GM21528 (cell line): ENCODE measurements around the gene IFIT1B.
"Not testable (repeated sequence)": the region's sequence is repeated elsewhere in the genome, so short reads cannot be mapped to it uniquely, and the experiment has no call there.

Experiments
- ATAC-seq: cut with Tn5 transposase; IDR thresholded peaks from one replicate; pipeline ENCODE4 v1.9.1; 2021; ENCODE audit warnings: mild to moderate bottlenecking, moderate library complexity; ENCODE audit not compliant: unreplicated experiment, low FRiP score

The IFIT1B gene

GRCh38 chr10:89407792-89408191, 29.9 kb downstream of the IFIT1B start:
- ATAC-seq: not testable (repeated sequence)

DNA sequence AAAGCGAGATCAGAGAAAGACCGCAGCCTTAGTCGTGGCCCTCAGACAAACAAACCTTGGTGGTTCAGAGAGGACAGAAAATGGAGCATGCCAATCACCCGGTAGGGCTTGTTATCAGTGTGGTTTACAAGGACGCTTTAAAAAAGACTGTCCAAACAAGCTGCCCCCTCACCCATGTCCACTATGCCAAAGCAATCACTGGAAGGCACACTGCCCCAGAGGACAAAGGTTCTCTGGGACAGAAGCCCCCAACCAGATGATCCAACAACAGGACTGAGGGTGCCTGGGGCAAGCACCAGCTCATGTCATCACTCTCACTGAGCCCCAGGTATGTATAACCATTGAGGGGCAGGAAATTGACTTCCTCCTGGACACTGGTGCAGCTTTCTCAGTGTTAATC, 31.4 kb downstream of the IFIT1B start:
- not testable (repeated sequence) for ATAC-seq

GRCh38 chr10:89410551-89410950, 32.7 kb downstream of the IFIT1B start:
- not testable (repeated sequence) for ATAC-seq

DNA sequence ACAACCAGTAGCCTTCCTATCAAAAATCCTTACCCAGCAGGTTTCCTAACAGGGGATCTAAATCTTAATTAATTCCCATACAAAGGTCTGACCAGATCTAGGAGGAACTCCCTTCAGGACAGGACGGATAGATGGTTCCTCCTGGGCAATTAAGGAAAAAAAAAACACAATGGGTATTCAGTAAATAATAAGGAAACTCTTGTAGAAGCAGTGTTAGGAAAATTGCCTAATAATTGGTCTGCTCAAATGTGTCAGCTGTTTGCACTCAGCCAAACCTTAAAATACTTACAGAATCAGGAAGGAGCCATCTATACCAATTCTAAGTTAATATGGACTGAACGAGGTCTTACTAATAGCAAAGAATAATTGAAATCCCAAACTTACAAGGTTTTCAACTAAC, 33.3 kb downstream of the IFIT1B start:
- ATAC-seq: not testable (repeated sequence)

- ATAC-seq: not testable (repeated sequence)
Measured at GRCh38 chr10:89412276-89412675, 34.4 kb downstream of the IFIT1B start.

DNA sequence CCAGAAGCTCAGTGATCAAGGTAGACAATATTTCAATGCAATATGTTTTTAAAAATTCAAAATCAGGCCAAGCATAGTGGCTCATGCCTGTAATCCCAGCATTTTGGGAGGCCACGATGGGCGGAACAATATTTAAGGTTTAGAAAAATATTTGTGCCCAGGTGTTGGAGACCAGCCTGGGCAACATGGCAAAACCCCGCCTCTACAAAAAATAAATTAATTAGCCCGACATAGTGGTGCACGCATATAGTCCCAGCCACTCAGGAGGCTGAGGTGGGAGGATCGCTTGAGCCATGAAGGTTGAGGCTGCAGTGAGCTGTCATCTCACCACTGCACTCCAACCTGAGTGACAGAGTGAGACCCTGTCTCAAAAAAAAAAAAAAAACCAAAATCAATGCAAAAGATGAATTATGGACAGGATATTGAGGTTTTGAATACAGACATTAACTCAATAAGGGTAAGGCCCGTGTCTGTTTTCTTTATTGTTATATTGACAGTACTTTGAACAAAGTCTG, 35.6 kb downstream of the IFIT1B start:
- ATAC-seq: no peak

- peak; percentile 77 for ATAC-seq
Measured at GRCh38 chr10:89414146-89414878, 36.5 kb downstream of the IFIT1B start, which contains the start of gene IFIT5. IFIT5 (plus strand) TSS chr10:89414568; CDS start chr10:89414799, 231 bp downstream.

- ATAC-seq: peak; percentile 41
Measured at GRCh38 chr10:89414879-89415821, 37.3 kb downstream of the IFIT1B start.

GRCh38 chr10:89416465-89416864, 38.6 kb downstream of the IFIT1B start:
- ATAC-seq: no peak

DNA sequence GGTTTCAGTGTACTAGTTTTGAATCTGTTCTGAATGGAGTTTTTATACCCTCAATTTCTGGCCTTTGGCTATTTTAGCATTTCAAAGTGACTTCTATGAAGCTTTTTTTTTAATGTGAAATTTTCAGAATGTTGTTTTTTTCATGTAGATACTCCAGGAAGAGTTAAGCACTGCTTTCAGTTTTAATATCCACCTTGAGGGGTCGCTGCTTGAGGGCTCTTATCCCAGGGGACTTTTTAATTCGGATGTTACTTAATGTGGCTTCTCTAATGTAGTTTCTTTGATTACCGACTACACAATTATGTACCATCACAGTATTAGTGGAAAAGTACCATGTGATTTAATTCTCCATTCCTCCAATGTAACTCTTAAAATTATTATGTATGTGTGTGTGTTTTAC, 41.7 kb downstream of the IFIT1B start:
- ATAC-seq: no peak

DNA sequence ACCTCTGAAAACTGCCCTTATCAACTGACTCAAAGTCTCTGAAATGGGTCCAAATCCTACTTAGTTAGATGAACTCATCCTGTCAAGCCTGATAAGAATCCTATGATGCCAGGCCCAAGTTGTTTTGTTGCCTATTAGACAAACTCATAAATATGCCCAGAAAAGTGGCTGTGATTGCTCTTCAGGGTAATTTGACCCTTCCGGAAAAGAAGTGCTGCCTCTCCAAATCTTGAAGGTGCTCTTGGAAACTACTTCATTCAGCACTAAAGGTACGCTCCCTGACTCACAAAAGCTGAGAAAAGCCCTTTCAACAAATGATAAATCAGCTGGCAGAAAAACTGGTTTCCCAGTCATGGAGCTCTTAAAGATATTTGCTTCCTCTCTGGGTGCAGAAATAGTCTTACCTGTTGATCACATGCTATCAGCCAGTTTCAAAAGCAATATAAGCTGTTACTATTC, 43.2 kb downstream of the IFIT1B start:
- no peak for ATAC-seq

DNA sequence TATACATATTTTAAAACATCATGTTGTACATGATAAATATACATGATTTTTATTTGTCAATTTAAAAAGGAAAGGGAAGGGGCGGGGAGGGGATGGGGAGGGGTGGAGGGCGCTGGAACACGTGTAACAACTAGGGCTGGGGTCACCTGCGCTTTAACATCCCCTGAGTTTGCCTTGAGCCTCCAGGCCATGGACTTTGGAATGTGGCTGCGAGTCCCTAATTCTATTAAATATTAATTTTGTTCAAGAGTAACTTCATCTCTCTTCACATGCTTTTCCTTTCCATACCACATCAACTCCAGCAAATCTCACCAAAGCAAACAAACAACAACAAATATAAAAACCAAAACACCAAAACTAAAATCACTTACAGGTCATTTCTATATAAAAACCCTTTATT, 47.1 kb downstream of the IFIT1B start:
- no peak for ATAC-seq

GRCh38 chr10:89426230-89426868, 48.5 kb downstream of the IFIT1B start:
- no peak for ATAC-seq

GRCh38 chr10:89427629-89428028, 49.8 kb downstream of the IFIT1B start:
- no peak for ATAC-seq

DNA sequence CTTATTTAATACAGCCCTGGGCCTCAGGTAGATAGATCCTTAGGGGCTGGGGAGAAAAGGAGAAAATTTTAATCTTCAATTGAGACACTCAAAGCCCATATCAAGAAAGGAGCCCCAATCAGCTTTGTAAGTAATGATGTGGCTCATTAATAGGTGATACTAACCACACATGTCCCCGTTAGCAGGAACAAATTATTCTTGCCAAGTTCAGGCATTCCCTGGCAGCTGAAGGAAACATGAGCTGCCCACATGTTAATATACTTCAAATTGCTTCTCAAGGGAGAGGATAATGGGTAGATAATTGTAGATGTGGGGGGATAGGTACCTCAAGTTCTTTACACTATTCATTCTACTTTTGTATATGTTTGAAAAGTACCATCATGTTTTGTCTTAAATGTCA, 51.0 kb downstream of the IFIT1B start:
- ATAC-seq: no peak

GRCh38 chr10:89431977-89432376, 54.1 kb downstream of the IFIT1B start:
- no peak for ATAC-seq
